ENCODE measurements around the gene MBD3L1. TPM values are rescaled to one million over a fixed set of nuclear protein-coding genes. Genes with fewer than 3 reads are reported as not detected.

The MBD3L1 gene
- polyA plus RNA-seq, result not detected
- long read RNA-seq, donor 1, result 0 reads
- long read RNA-seq, donor 2, result 0 reads
- long read RNA-seq, donor 3, result 0 reads
- long read RNA-seq, donor 4, result 0 reads
- long read RNA-seq, donor 5, result 0 reads
- long read RNA-seq, donor 6, result 0 reads
- long read RNA-seq, donor 7, result 0 reads
- long read RNA-seq, donor 8, result 0 reads
- long read RNA-seq, donor 9, result 0 reads
- long read RNA-seq, donor 10, result 0 reads
- long read RNA-seq, donor 11, result 0 reads

DNA sequence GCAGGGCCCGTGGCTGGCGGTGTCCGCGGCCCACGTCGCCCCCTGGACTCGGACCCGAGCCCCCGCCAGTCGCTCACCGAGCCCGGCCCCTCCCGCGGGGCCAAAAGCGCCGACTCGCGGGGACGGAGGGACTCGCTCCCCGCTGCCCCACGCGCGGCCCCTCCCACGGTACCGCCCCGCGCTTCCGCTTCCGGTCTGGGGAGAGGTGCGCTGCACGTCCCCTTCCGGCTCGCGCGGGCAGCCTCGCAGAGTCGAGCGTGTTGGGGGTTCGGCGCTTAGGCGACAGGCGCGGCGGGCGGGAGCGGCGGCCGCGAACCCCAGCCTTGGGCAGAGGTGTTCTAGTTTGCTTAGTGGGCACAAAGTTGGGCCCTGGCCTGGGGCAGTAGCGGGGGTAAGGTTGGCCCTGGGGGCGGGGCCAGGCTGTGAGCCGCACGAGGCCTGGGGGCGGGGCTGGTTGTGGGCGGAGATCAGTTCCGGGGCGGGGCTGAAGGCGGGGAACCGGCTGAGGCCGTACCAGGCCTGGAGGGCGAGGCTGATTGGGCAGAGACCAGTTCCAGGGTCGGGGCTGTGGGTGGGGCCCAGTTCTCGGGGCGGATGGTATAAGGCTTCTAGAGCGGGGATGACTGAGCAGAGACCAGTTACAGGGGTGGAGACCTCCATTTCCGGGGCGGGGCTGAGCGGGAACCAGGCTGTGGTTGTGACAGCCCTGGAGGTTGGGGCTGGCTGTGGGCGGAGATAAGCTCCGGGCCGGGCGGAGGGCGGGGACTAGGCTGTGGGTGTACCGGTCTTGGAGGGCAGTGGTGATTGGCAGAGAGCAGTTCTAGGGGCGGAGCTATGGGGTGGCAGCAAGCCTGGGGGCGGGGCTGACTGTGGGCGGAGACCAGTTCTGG lies at the start of gene MBD3L1, which contains the start of gene ZNF558:
TSS of gene MBD3L1 (plus strand) at position 246 of the 890 bp plus-strand sequence. CDS start 10,302 bp downstream, outside the sequence.
TSS of gene ZNF558 (minus strand) at position 173 of the 890 bp plus-strand sequence. CDS start 9,645 bp downstream, outside the sequence.
- Histone ChIP-seq H3K36me3 (ENCODE audit: control insufficient read depth, insufficient read depth, low read length) (peaks cover 10% of the 10 kb centered on the region), H3K4me3 (ENCODE audit: low read length) (peak within 1 kb of the TSS; percentile 92), H3K27ac (ENCODE audit: low read length) (peak within 1 kb of the TSS; percentile 96), H3K9me3 (ENCODE audit: control insufficient read depth, low read depth, low read length) (no peaks in the 10 kb centered on the region), H3K4me1 (ENCODE audit: control insufficient read depth, insufficient read depth, low read length) (peaks cover 4% of the 10 kb centered on the region), H3K27me3 (ENCODE audit: control insufficient read depth, insufficient read depth, low read length) (no peaks in the 10 kb centered on the region)
- DNase-seq, result peak; percentile 99
- WGBS (ENCODE audit: insufficient coverage, low lambda C conversion rate), result no CpG with 5 or more reads among the region's 78 CpGs

GRCh38 chr19:8794823-8795222 lies 37.4 kb upstream of the MBD3L1 start:
- WGBS (ENCODE audit: insufficient coverage, low lambda C conversion rate), result no CpG with 5 or more reads among the region's 1 CpG
- Histone ChIP-seq H3K27ac (ENCODE audit: low read length) (no peak overlapping the region), H3K4me3 (ENCODE audit: low read length) (no peak overlapping the region), H3K9me3 (ENCODE audit: control insufficient read depth, low read depth, low read length) (peaks cover 3% of the 10 kb centered on the region), H3K36me3 (ENCODE audit: control insufficient read depth, insufficient read depth, low read length) (no peaks in the 10 kb centered on the region), H3K27me3 (ENCODE audit: control insufficient read depth, insufficient read depth, low read length) (no peaks in the 10 kb centered on the region), H3K4me1 (ENCODE audit: control insufficient read depth, insufficient read depth, low read length) (no peaks in the 10 kb centered on the region)
- no peak for DNase-seq

GRCh38 chr19:8806661-8807060 lies 25.5 kb upstream of the MBD3L1 start:
- no peak overlapping the region for H3K27ac ChIP-seq (ENCODE audit: low read length)
- no peak overlapping the region for H3K4me3 ChIP-seq (ENCODE audit: low read length)
- peaks cover 25% of the 10 kb centered on the region for H3K9me3 ChIP-seq (ENCODE audit: control insufficient read depth, low read depth, low read length)
- no peaks in the 10 kb centered on the region for H3K27me3 ChIP-seq (ENCODE audit: control insufficient read depth, insufficient read depth, low read length)
- H3K4me1 ChIP-seq (ENCODE audit: control insufficient read depth, insufficient read depth, low read length), result no peaks in the 10 kb centered on the region
- WGBS (ENCODE audit: insufficient coverage, low lambda C conversion rate), result no CpG with 5 or more reads among the region's 1 CpG
- DNase-seq, result no peak
- peaks cover 44% of the 10 kb centered on the region for H3K36me3 ChIP-seq (ENCODE audit: control insufficient read depth, insufficient read depth, low read length)

DNA sequence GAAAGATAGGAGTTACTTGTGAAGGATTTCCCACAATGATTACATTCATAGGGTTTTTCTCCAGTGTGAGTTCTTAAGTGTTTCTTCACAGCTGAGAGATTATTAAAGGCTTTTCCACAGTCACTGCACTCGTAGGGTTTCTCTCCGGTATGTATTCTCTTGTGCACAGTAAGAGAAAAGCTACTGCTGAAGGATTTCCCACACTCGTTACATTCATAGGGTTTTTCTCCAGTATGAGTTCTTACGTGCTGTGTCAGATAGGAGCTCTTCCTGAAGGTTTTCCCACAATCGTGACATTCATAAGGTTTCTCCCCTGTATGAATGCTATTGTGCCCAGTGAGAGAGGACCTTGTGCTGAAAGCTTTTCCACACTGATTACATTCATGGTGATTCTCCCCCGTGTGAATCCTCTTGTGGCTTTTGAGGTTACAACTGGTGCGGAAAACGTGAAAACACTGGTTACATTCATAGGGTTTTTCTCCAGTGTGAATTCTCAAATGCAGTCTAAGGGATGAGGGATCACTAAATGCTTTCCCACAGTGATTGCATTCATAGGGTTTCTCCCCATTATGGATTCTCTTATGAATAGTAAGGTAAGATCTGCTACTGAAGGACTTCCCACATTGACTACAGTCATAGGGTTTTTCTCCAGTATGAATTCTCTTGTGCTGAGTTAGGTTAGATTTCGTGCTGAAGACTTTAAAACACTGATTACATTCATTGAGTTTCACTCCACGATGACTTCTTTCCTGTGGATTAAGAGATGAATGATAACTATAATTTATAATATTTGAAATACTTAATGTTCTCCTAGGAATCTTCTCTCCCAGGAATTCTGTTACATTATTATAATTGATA lies 20.6 kb upstream of the MBD3L1 start:
- DNase-seq, result no peak
- H3K27me3 ChIP-seq (ENCODE audit: control insufficient read depth, insufficient read depth, low read length), result no peaks in the 10 kb centered on the region
- H3K4me3 ChIP-seq (ENCODE audit: low read length), result no peak overlapping the region
- WGBS (ENCODE audit: insufficient coverage, low lambda C conversion rate), result 100% methylated on average over 1 of the region's 10 CpGs
- no peak overlapping the region for H3K27ac ChIP-seq (ENCODE audit: low read length)
- peaks cover 74% of the 10 kb centered on the region for H3K36me3 ChIP-seq (ENCODE audit: control insufficient read depth, insufficient read depth, low read length)
- H3K4me1 ChIP-seq (ENCODE audit: control insufficient read depth, insufficient read depth, low read length), result no peaks in the 10 kb centered on the region
- H3K9me3 ChIP-seq (ENCODE audit: control insufficient read depth, low read depth, low read length), result peaks cover 36% of the 10 kb centered on the region

GRCh38 chr19:8814176-8814575 lies 18.0 kb upstream of the MBD3L1 start:
- Histone ChIP-seq H3K9me3 (ENCODE audit: control insufficient read depth, low read depth, low read length) (peaks cover 45% of the 10 kb centered on the region), H3K36me3 (ENCODE audit: control insufficient read depth, insufficient read depth, low read length) (peaks cover 67% of the 10 kb centered on the region), H3K27me3 (ENCODE audit: control insufficient read depth, insufficient read depth, low read length) (no peaks in the 10 kb centered on the region), H3K4me3 (ENCODE audit: low read length) (no peak overlapping the region), H3K4me1 (ENCODE audit: control insufficient read depth, insufficient read depth, low read length) (no peaks in the 10 kb centered on the region), H3K27ac (ENCODE audit: low read length) (no peak overlapping the region)
- WGBS (ENCODE audit: insufficient coverage, low lambda C conversion rate), result 100% methylated on average over 1 of the region's 3 CpGs
- no peak for DNase-seq

GRCh38 chr19:8815780-8816179 lies 16.4 kb upstream of the MBD3L1 start:
- Histone ChIP-seq H3K27ac (ENCODE audit: low read length) (no peak overlapping the region), H3K27me3 (ENCODE audit: control insufficient read depth, insufficient read depth, low read length) (no peaks in the 10 kb centered on the region), H3K9me3 (ENCODE audit: control insufficient read depth, low read depth, low read length) (peaks cover 46% of the 10 kb centered on the region), H3K36me3 (ENCODE audit: control insufficient read depth, insufficient read depth, low read length) (peaks cover 75% of the 10 kb centered on the region), H3K4me1 (ENCODE audit: control insufficient read depth, insufficient read depth, low read length) (no peaks in the 10 kb centered on the region), H3K4me3 (ENCODE audit: low read length) (no peak overlapping the region)
- WGBS (ENCODE audit: insufficient coverage, low lambda C conversion rate), result 100% methylated on average over 1 of the region's 2 CpGs
- DNase-seq, result no peak

- Histone ChIP-seq H3K27ac (ENCODE audit: low read length) (no peak overlapping the region), H3K4me3 (ENCODE audit: low read length) (no peak overlapping the region), H3K4me1 (ENCODE audit: control insufficient read depth, insufficient read depth, low read length) (no peaks in the 10 kb centered on the region), H3K36me3 (ENCODE audit: control insufficient read depth, insufficient read depth, low read length) (peaks cover 83% of the 10 kb centered on the region), H3K27me3 (ENCODE audit: control insufficient read depth, insufficient read depth, low read length) (no peaks in the 10 kb centered on the region), H3K9me3 (ENCODE audit: control insufficient read depth, low read depth, low read length) (peaks cover 35% of the 10 kb centered on the region)
- DNase-seq, result no peak
- 100% methylated on average over 1 of the region's 3 CpGs for WGBS (ENCODE audit: insufficient coverage, low lambda C conversion rate)
These were observed 11.9 kb upstream of the MBD3L1 start for GRCh38 chr19:8820234-8820633.

- Histone ChIP-seq H3K36me3 (ENCODE audit: control insufficient read depth, insufficient read depth, low read length) (peaks cover 82% of the 10 kb centered on the region), H3K27ac (ENCODE audit: low read length) (no peak overlapping the region), H3K4me1 (ENCODE audit: control insufficient read depth, insufficient read depth, low read length) (no peaks in the 10 kb centered on the region), H3K27me3 (ENCODE audit: control insufficient read depth, insufficient read depth, low read length) (no peaks in the 10 kb centered on the region), H3K4me3 (ENCODE audit: low read length) (no peak overlapping the region), H3K9me3 (ENCODE audit: control insufficient read depth, low read depth, low read length) (peaks cover 35% of the 10 kb centered on the region)
- WGBS (ENCODE audit: insufficient coverage, low lambda C conversion rate), result no CpG with 5 or more reads among the region's 5 CpGs
- DNase-seq, result no peak
These were observed 10.4 kb upstream of the MBD3L1 start for GRCh38 chr19:8821748-8822241.

DNA sequence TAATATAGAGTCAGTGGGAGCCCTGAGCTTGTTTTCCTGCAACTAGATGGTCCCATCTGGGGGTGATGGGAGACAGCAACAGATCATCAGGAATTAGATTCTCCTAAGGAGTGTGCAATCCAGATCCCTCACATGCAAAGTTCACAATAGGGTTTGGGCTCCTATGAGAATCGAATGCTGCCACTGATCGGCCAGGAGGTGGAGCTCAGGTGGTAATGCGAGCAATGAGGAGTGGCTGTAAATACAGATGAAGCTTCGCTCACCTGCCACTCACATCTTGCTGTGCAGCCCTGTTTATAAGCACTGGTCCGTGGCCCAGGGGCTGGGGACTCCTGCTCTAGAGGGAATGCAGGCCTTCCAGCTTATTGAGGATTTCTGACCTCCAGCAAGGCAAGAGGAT lies 5.8 kb upstream of the MBD3L1 start:
- H3K27me3 ChIP-seq (ENCODE audit: control insufficient read depth, insufficient read depth, low read length), result no peaks in the 10 kb centered on the region
- no CpG with 5 or more reads among the region's 5 CpGs for WGBS (ENCODE audit: insufficient coverage, low lambda C conversion rate)
- H3K9me3 ChIP-seq (ENCODE audit: control insufficient read depth, low read depth, low read length), result peaks cover 17% of the 10 kb centered on the region
- no peak for DNase-seq
- no peak overlapping the region for H3K27ac ChIP-seq (ENCODE audit: low read length)
- H3K4me1 ChIP-seq (ENCODE audit: control insufficient read depth, insufficient read depth, low read length), result peaks cover 4% of the 10 kb centered on the region
- no peak overlapping the region for H3K4me3 ChIP-seq (ENCODE audit: low read length)
- H3K36me3 ChIP-seq (ENCODE audit: control insufficient read depth, insufficient read depth, low read length), result peaks cover 61% of the 10 kb centered on the region

GRCh38 chr19:8827277-8827676 lies 4.9 kb upstream of the MBD3L1 start:
- Histone ChIP-seq H3K27me3 (ENCODE audit: control insufficient read depth, insufficient read depth, low read length) (no peaks in the 10 kb centered on the region), H3K36me3 (ENCODE audit: control insufficient read depth, insufficient read depth, low read length) (peaks cover 52% of the 10 kb centered on the region), H3K27ac (ENCODE audit: low read length) (no peak overlapping the region), H3K4me1 (ENCODE audit: control insufficient read depth, insufficient read depth, low read length) (peaks cover 4% of the 10 kb centered on the region), H3K4me3 (ENCODE audit: low read length) (no peak overlapping the region), H3K9me3 (ENCODE audit: control insufficient read depth, low read depth, low read length) (peaks cover 17% of the 10 kb centered on the region)
- DNase-seq, result no peak
